HEK293T (cell line): ENCODE results near the gene ARHGAP25.

ENCODE experiments used
- ARNT ChIP-seq: fragments of 450-650 bp; IDR thresholded peaks from 2 replicates; pipeline ENCODE4 v1.6.1; 2017; ENCODE audit warnings: mild to moderate bottlenecking
- BHLHE40 ChIP-seq: fragments of 450-650 bp; IDR thresholded peaks from 2 replicates; pipeline ENCODE4 v1.6.1; 2016; ENCODE audit warnings: mild to moderate bottlenecking, moderate library complexity, borderline replicate concordance
- ELF4 ChIP-seq: fragments of 450-650 bp; IDR thresholded peaks from 2 replicates; pipeline ENCODE4 v1.6.1; 2017; ENCODE audit warnings: antibody characterized with exemption
- FOXK2 ChIP-seq: fragments of 450-650 bp; IDR thresholded peaks from 2 replicates; pipeline ENCODE4 v1.6.1; 2016; ENCODE audit warnings: mild to moderate bottlenecking
- FOXM1 ChIP-seq: fragments of 450-650 bp; IDR thresholded peaks from 2 replicates; pipeline ENCODE4 v1.6.1; 2017; ENCODE audit warnings: mild to moderate bottlenecking, borderline replicate concordance
- HDGF ChIP-seq: fragments of 450-650 bp; IDR thresholded peaks from 2 replicates; pipeline ENCODE4 v1.6.1; 2017; ENCODE audit warnings: antibody characterized with exemption, borderline replicate concordance
- L3MBTL2 ChIP-seq: fragments of 450-650 bp; conservative IDR thresholded peaks from 2 replicates; pipeline ENCODE4 v1.6.1; 2016; ENCODE audit warnings: mild to moderate bottlenecking
- LEF1 ChIP-seq: fragments of 450-650 bp; IDR thresholded peaks from 2 replicates; pipeline ENCODE4 v1.6.1; 2017; ENCODE audit warnings: mild to moderate bottlenecking, borderline replicate concordance
- NFRKB ChIP-seq: fragments of 450-650 bp; IDR thresholded peaks from 2 replicates; pipeline ENCODE4 v1.6.1; 2016; ENCODE audit warnings: mild to moderate bottlenecking, moderate library complexity
- SP1 ChIP-seq: fragments of 450-650 bp; IDR thresholded peaks from 2 replicates; pipeline ENCODE4 v1.6.1; 2017
- SUZ12 ChIP-seq: fragments of 450-650 bp; IDR thresholded peaks from 2 replicates; pipeline ENCODE4 v1.6.1; 2016; ENCODE audit warnings: mild to moderate bottlenecking
- TARDBP ChIP-seq: fragments of 450-650 bp; IDR thresholded peaks from 2 replicates; pipeline ENCODE4 v1.6.1; 2016
- TF ChIP-seq, protein P1 (sequence below): fragments of 450-650 bp; IDR thresholded peaks from 2 replicates; pipeline ENCODE4 v1.6.1; 2016

DNA sequence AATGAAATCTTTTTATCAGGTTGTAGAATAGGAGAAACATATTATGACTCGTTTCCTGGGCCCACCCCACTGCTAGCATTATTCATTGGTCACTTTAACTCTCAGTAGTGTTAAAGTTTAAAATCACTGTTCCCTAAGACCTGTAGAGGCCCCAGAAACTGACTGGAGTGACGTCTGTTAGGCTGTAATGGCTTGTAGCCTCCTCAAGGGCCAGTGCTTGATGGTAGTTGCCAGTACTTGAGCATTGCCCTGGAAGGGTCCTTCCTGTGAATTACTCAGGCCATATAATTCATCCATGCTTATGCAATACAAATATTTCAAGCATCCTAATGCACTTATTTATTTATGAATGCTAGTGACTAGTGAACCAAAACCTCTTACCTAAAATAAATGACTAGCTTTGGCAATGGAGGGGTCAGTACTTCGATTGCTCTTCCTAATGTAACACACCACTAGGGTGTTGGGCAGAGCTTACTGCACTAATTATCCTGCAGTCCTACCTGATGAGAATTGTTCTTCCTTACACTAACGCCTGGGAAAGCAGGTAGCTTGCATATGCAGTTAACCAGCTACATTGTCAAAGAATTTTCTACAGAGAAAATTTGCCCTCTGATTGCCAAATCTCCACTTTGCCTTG lies 31.2 kb downstream of the ARHGAP25 start:
- no peak for TF ChIP-seq NFRKB
- no peak for TF ChIP-seq SUZ12
- TF ChIP-seq HDGF: no peak
- TF ChIP-seq FOXM1: no peak
- no peak for TF ChIP-seq SP1
- TF ChIP-seq FOXK2: no peak
- TF ChIP-seq BHLHE40: no peak
- no peak for TF ChIP-seq LEF1
- TF ChIP-seq, protein P1, sequence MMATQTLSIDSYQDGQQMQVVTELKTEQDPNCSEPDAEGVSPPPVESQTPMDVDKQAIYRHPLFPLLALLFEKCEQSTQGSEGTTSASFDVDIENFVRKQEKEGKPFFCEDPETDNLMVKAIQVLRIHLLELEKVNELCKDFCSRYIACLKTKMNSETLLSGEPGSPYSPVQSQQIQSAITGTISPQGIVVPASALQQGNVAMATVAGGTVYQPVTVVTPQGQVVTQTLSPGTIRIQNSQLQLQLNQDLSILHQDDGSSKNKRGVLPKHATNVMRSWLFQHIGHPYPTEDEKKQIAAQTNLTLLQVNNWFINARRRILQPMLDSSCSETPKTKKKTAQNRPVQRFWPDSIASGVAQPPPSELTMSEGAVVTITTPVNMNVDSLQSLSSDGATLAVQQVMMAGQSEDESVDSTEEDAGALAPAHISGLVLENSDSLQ: no peak
- no peak for TF ChIP-seq ELF4
- TF ChIP-seq TARDBP: no peak
- no peak for TF ChIP-seq ARNT
- TF ChIP-seq L3MBTL2: no peak
